PC-3 (cell line): ENCODE data around the gene HYAL1. TPM values are rescaled to one million over a fixed set of nuclear protein-coding genes. Genes with fewer than 3 reads are reported as not detected.

Source experiments
- ATAC-seq: fragments of 200-7000 bp; cut with Tn5 transposase; 2 replicates; pipeline ENCODE4 v1.9.1; 2020; ENCODE audit warnings: mild to moderate bottlenecking, moderate library complexity
- BruUV-seq: library from RNA; stranded (reverse); fragments of 400-500 nt; replicated peaks from 2 replicates; lab custom pipeline; 2021; lab: Mats Ljungman, UMichigan
- CTCF ChIA-PET: fragments of 300-600 bp; sonication (Branson Sonifier 250); formaldehyde crosslinking; loops from one replicate; lab custom pipeline; 2022; ENCODE audit warnings: antibody characterized with exemption; lab: Charles Lee
- POLR2A ChIA-PET: fragments of 300-600 bp; sonication (Branson Sonifier 250); formaldehyde crosslinking; loops from one replicate; lab custom pipeline; 2022; ENCODE audit warnings: antibody characterized with exemption; ENCODE audit not compliant: unreplicated experiment; lab: Charles Lee
- DNase-seq: peaks from one replicate; pipeline ENCODE4 v3.0.0-alpha.2; 2015
- H2AFZ ChIP-seq: fragments of 300-600 bp; sonication (generic); 2 replicates; pipeline ENCODE4 v1.6.0; 2016; ENCODE audit warnings: antibody characterized with exemption, low read length
- H3F3A ChIP-seq: fragments of 300-600 bp; sonication (generic); one replicate; pipeline ENCODE4 v1.6.0; 2017; ENCODE audit warnings: antibody characterized with exemption, low read length, control low read depth, mild to moderate bottlenecking; ENCODE audit not compliant: unreplicated experiment
- H3K27ac ChIP-seq: fragments of 300-600 bp; sonication (generic); 2 replicates; pipeline ENCODE4 v1.5.1; 2016; ENCODE audit warnings: mild to moderate bottlenecking, low read length
- H3K27me3 ChIP-seq: fragments of 300-600 bp; sonication (generic); 2 replicates; pipeline ENCODE4 v1.6.1; 2016; ENCODE audit warnings: low read length, mixed read lengths
- H3K36me3 ChIP-seq: fragments of 300-600 bp; sonication (generic); 2 replicates; pipeline ENCODE4 v1.6.1; 2016; ENCODE audit warnings: low read depth, mixed run types, low read length, mixed read lengths
- H3K4me1 ChIP-seq: fragments of 300-600 bp; sonication (generic); 2 replicates; pipeline ENCODE4 v1.5.1; 2016; ENCODE audit warnings: low read length; ENCODE audit not compliant: insufficient read depth
- H3K4me2 ChIP-seq: fragments of 300-600 bp; sonication (generic); 2 replicates; pipeline ENCODE4 v1.6.0; 2016; ENCODE audit warnings: low read length
- H3K4me3 ChIP-seq: fragments of 300-600 bp; sonication (generic); 2 replicates; pipeline ENCODE4 v1.5.1; 2016; ENCODE audit warnings: mild to moderate bottlenecking, low read length, mixed read lengths
- H3K79me2 ChIP-seq: fragments of 300-600 bp; sonication (generic); 2 replicates; pipeline ENCODE4 v1.6.1; 2017; ENCODE audit warnings: low read length, mixed read lengths
- H3K9ac ChIP-seq: fragments of 300-600 bp; sonication (generic); 2 replicates; pipeline ENCODE4 v1.6.0; 2016; ENCODE audit warnings: mild to moderate bottlenecking, low read length
- H3K9me2 ChIP-seq: fragments of 300-600 bp; sonication (generic); replicated peaks from 2 replicates; pipeline ENCODE4 v1.6.1; 2016; ENCODE audit warnings: mixed run types, low read length, mixed read lengths
- H3K9me3 ChIP-seq: fragments of 300-600 bp; sonication (generic); 2 replicates; pipeline ENCODE4 v1.6.1; 2016; ENCODE audit warnings: low read length, mixed read lengths
- H4K20me1 ChIP-seq: fragments of 300-600 bp; sonication (generic); 2 replicates; pipeline ENCODE4 v1.6.1; 2016; ENCODE audit warnings: low read length, mixed read lengths
- EZH2 ChIP-seq: fragments of 300-600 bp; sonication (generic); IDR thresholded peaks from one replicate; pipeline ENCODE4 v1.6.1; 2017; ENCODE audit warnings: antibody characterized with exemption, mild to moderate bottlenecking, low read length; ENCODE audit not compliant: unreplicated experiment
- EZH2phosphoT487 ChIP-seq: fragments of 300-600 bp; sonication (generic); IDR thresholded peaks from 2 replicates; pipeline ENCODE4 v1.6.1; 2018; ENCODE audit warnings: mild to moderate bottlenecking, antibody characterized with exemption, low read length, borderline replicate concordance
- intact Hi-C: fragments of 100-400 bp; cut with micrococcal nuclease; formaldehyde crosslinking; loops from 2 replicates; pipeline ENCODE4 v1.9.0; 2023
- total RNA-seq: library from RNA; depleted of rRNA; stranded (reverse); fragments of >200 nt; gene quantifications from 2 replicates; pipeline ENCODE4 v1.2.3, GENCODE V29; 2014
- TF ChIP-seq, protein P1 (sequence below): fragments of 300-600 bp; sonication (generic); conservative IDR thresholded peaks from 2 replicates; pipeline ENCODE4 v1.5.1; 2017; ENCODE audit warnings: antibody characterized with exemption, low read depth, mild to moderate bottlenecking, low read length

Gene HYAL1
- total RNA-seq, 1 experiment from 2014 or later, result 1.3 TPM

DNA sequence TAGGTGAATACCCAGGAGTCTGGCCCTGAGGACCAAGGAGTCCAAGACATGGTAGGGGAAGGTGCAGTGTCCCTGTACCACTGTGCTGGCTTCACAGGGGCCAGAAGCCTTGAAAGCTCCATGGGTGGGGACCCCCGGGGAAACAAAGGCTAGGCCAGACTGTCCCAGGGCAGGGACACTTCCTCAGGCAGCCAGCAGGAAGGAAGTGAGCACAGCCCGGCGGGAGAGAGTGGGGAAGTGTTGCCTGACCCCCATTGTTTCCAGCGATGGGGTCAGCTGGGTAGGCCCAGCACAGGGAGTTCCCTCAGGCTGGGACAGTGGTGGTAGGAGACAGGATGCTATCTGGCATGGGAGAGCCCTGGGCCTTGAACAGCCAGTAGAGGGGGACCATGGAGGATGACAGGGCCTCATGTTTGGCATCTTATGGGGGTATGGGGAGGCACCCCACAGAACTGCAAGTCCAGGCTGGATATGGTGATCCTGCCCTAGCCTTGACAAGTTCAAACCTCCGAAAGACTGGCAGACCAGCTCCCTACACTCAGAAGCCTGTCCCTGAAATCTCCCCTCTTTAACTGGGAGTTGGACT is 20.3 kb upstream of the HYAL1 start:
- H3K9ac ChIP-seq, result no peak overlapping the region
- H3F3A ChIP-seq, result no peaks in the 10 kb centered on the region
- H3K79me2 ChIP-seq, result peaks cover 42% of the 10 kb centered on the region
- no peaks in the 10 kb centered on the region for H4K20me1 ChIP-seq
- BruUV-seq, result no TSS peak
- ChIA-PET CTCF (interaction anchor here (0.6 to 1.4 kb wide), 4 partner anchors 21 to 64 kb away, joined by 3 to 7 read pairs (median 4); partner anchors contain the start of genes HYAL1, HYAL3 and NAA80), POLR2A (interaction anchor here (0.6 kb wide), 1 partner anchor 10 kb away, joined by 6 read pairs; no protein-coding TSS in a partner anchor)
- peaks cover 29% of the 10 kb centered on the region for H3K4me1 ChIP-seq
- DNase-seq, result no peak
- no peak overlapping the region for H3K4me2 ChIP-seq
- TF ChIP-seq EZH2, result no peak
- no peak for TF ChIP-seq EZH2phosphoT487
- TF ChIP-seq, protein P1, sequence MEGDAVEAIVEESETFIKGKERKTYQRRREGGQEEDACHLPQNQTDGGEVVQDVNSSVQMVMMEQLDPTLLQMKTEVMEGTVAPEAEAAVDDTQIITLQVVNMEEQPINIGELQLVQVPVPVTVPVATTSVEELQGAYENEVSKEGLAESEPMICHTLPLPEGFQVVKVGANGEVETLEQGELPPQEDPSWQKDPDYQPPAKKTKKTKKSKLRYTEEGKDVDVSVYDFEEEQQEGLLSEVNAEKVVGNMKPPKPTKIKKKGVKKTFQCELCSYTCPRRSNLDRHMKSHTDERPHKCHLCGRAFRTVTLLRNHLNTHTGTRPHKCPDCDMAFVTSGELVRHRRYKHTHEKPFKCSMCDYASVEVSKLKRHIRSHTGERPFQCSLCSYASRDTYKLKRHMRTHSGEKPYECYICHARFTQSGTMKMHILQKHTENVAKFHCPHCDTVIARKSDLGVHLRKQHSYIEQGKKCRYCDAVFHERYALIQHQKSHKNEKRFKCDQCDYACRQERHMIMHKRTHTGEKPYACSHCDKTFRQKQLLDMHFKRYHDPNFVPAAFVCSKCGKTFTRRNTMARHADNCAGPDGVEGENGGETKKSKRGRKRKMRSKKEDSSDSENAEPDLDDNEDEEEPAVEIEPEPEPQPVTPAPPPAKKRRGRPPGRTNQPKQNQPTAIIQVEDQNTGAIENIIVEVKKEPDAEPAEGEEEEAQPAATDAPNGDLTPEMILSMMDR, result no peak
- H3K9me3 ChIP-seq, result no peaks in the 10 kb centered on the region
- peaks cover 6% of the 10 kb centered on the region for H3K36me3 ChIP-seq
- H3K27ac ChIP-seq, result no peak overlapping the region
- no peaks in the 10 kb centered on the region for H3K9me2 ChIP-seq
- no peaks in the 10 kb centered on the region for H3K27me3 ChIP-seq
- H3K4me3 ChIP-seq, result no peak overlapping the region
- no peak overlapping the region for H2AFZ ChIP-seq
- no peak for ATAC-seq
- intact Hi-C loops, result loop anchor here (1.0 to 5.0 kb wide), 2 partner anchors 49 to 126 kb away; no protein-coding TSS in a partner anchor

DNA sequence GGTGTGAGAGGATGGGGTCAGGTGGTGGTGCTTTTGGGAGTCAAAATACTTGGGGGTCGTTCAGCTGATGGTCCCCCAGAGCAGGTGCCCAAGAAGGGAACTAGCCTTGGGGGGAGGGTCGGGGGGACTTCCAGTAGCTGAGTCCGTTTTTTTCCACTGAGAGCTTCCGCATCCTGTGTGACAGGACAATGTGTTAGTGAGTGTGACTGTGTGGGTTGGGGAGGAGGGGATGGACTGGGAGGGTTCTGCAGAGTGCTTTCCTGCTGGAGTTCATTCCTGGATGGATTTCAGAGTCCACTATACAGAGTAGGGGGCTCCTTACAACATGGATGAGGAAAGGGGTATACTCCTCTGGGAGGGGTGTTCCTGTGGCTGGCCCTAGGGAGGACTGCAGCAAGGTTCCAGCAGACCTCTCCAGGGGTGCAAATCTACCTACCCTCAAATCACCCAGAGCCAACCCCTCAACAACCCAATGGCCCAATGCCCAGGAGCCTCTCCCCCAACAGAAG is 19.8 kb upstream of the HYAL1 start:
- TF ChIP-seq, protein P1, result no peak
- TF ChIP-seq EZH2 (no peak), EZH2phosphoT487 (no peak)
- Histone ChIP-seq H3K27me3 (no peaks in the 10 kb centered on the region), H3K27ac (no peak overlapping the region), H3K36me3 (peaks cover 6% of the 10 kb centered on the region), H3K9me2 (no peaks in the 10 kb centered on the region), H3F3A (peaks cover under 1% of the 10 kb centered on the region), H3K4me1 (peaks cover 31% of the 10 kb centered on the region), H3K9me3 (no peaks in the 10 kb centered on the region), H3K4me2 (no peak overlapping the region), H3K9ac (no peak overlapping the region), H3K79me2 (peaks cover 47% of the 10 kb centered on the region), H3K4me3 (no peak overlapping the region), H4K20me1 (no peaks in the 10 kb centered on the region), H2AFZ (no peak overlapping the region)
- ATAC-seq, result no peak
- intact Hi-C loops, result loop anchor here (5.0 kb wide), 1 partner anchor 126 kb away; no protein-coding TSS in a partner anchor
- DNase-seq, result no peak
- no TSS peak for BruUV-seq
- CTCF ChIA-PET, result interaction anchor here (1.4 kb wide), 1 partner anchor 24 kb away, joined by 7 read pairs; the partner anchor contains the start of genes HYAL3 and NAA80
- POLR2A ChIA-PET, result no interaction called here
